HCT116 (cell line): ENCODE results near the gene AADACL3.

ENCODE experiments used
- ATF3 ChIP-seq: IDR thresholded peaks from 2 replicates; pipeline ENCODE4 v1.6.1; 2012
- CTCF ChIP-seq, 3 experiments: fragments of 200-600 bp in 1 of 3; sonication (generic) in 1 of 3; IDR thresholded peaks in 2 of 3; conservative IDR thresholded peaks in 1 of 3; 2 replicates each; pipeline ENCODE4 v1.5.1; 2012 to 2017; ENCODE audit warnings: low read depth in 2 of 3, low read length in 2 of 3, antibody characterized with exemption in 1 of 3, borderline replicate concordance in 1 of 3, control low read depth in 1 of 3, mild to moderate bottlenecking in 1 of 3, mixed read lengths in 1 of 3, mixed run types in 1 of 3, moderate library complexity in 1 of 3; ENCODE audit not compliant: insufficient read depth in 1 of 3
- RAD21 ChIP-seq: IDR thresholded peaks from 2 replicates; pipeline ENCODE4 v1.6.1; 2012; ENCODE audit warnings: low read depth, mild to moderate bottlenecking

GRCh38 chr1:12741946-12742345 is 26.0 kb downstream of the AADACL3 start:
- TF ChIP-seq CTCF (IDR thresholded peaks at IDR 0.05 in 2 of 3, conservative IDR thresholded peaks at IDR 0.05 in 1 of 3; ENCODE audit: borderline replicate concordance in 1 of 3, insufficient read depth in 1 of 3, low read depth in 2 of 3, low read length in 2 of 3): no peak
- no peak for TF ChIP-seq ATF3
- TF ChIP-seq RAD21: no peak
